Ureter (tissue), 1 donor: ENCODE data around the gene GGCT. TPM values are rescaled to one million over a fixed set of nuclear protein-coding genes. Genes with fewer than 3 reads are reported as not detected.
"Not testable (repeated sequence)": the region's sequence is repeated elsewhere in the genome, so short reads cannot be mapped to it uniquely, and the experiment has no call there.

Experiments used
- DNase-seq: peaks from one replicate; pipeline ENCODE4 v3.0.0-alpha.2; 2020; ENCODE audit warnings: low spot score
- total RNA-seq: library from RNA; stranded (reverse); gene quantifications from one replicate; pipeline ENCODE4 v1.2.4, GENCODE V29; 2023
- donor health status: DM: yes; HTN: yes; CAD: no.

GGCT gene
- total RNA-seq, 1 donor from 2014 or later: 38.7 TPM

- DNase-seq: no peak
These were observed 11.1 kb upstream of the GGCT start for GRCh38 chr7:30515761-30516160.

GRCh38 chr7:30514776-30515175, 10.1 kb upstream of the GGCT start:
- DNase-seq: no peak

GRCh38 chr7:30514177-30514576, 9.5 kb upstream of the GGCT start:
- no peak for DNase-seq

- no peak for DNase-seq
These were observed 9.1 kb upstream of the GGCT start for GRCh38 chr7:30513762-30514161.

GRCh38 chr7:30511973-30512662, 7.5 kb upstream of the GGCT start:
- no peak for DNase-seq

GRCh38 chr7:30511494-30511893, 6.9 kb upstream of the GGCT start:
- no peak for DNase-seq

GRCh38 chr7:30510124-30511075, 5.8 kb upstream of the GGCT start:
- DNase-seq: no peak

GRCh38 chr7:30509171-30509857, 4.7 kb upstream of the GGCT start:
- not testable (repeated sequence) for DNase-seq

GRCh38 chr7:30507346-30507900, 2.8 kb upstream of the GGCT start:
- DNase-seq: not testable (repeated sequence)

GRCh38 chr7:30505174-30505697, 607 bp upstream of the GGCT start:
- DNase-seq: peak; percentile 56

- no peak for DNase-seq
These were observed 1.1 kb downstream of the GGCT start for GRCh38 chr7:30503274-30504212.

- DNase-seq: no peak
These were observed 2.0 kb downstream of the GGCT start for GRCh38 chr7:30502470-30503251.

- no peak for DNase-seq
These were observed 3.4 kb downstream of the GGCT start for GRCh38 chr7:30501264-30501663.

GRCh38 chr7:30493228-30493627, 11.4 kb downstream of the GGCT start:
- no peak for DNase-seq

GRCh38 chr7:30491417-30491816, 13.2 kb downstream of the GGCT start:
- no peak for DNase-seq

GRCh38 chr7:30487371-30487770, 17.3 kb downstream of the GGCT start:
- no peak for DNase-seq

GRCh38 chr7:30485667-30486066, 19.0 kb downstream of the GGCT start:
- no peak for DNase-seq

GRCh38 chr7:30481416-30481815, 23.2 kb downstream of the GGCT start:
- DNase-seq: not testable (repeated sequence)

- DNase-seq: no peak
These were observed 25.2 kb downstream of the GGCT start for GRCh38 chr7:30479202-30480120.
